Choroid plexus epithelial cell (primary cell): ENCODE measurements around the gene COMP.
A peak's percentile ranks its signal among the peaks of the same experiment; 100 is the strongest.

Experiments
- DNase-seq: peaks from one replicate; pipeline ENCODE4 v3.0.0-alpha.2; 2010; ENCODE audit warnings: low read depth
- H3K4me3 ChIP-seq: 2 replicates; pipeline ENCODE4 v1.5.1; 2011; ENCODE audit warnings: low read depth, mild to moderate bottlenecking, control low read depth, low read length, moderate library complexity
- TF ChIP-seq, protein P1 (sequence below): conservative IDR thresholded peaks from 2 replicates; pipeline ENCODE4 v1.5.1; 2011; ENCODE audit warnings: low read depth, mild to moderate bottlenecking, control low read depth, inconsistent platforms, low read length, moderate library complexity

COMP gene

DNA sequence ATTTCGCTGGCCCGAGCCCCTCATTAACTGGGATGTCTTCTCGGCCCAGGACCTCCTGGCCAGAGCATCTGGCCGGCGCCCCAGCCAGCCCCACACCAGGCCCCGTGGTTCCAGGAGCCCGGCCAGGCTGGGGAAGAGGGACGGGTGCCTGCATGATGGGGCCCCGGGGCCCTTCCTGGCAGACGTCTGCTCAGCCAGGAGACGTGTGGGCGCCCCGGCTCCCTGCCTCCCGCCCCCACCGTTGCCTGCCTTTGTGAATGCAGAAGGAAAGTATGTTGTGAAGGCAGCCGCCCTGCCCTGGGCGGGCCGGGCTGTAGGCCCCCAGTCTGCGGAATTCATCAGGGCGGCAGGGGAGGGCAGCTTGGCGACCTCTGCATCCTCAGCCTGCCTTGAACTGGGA is 4.4 kb upstream of the COMP start:
- no peak overlapping the region for H3K4me3 ChIP-seq
- TF ChIP-seq, protein P1, sequence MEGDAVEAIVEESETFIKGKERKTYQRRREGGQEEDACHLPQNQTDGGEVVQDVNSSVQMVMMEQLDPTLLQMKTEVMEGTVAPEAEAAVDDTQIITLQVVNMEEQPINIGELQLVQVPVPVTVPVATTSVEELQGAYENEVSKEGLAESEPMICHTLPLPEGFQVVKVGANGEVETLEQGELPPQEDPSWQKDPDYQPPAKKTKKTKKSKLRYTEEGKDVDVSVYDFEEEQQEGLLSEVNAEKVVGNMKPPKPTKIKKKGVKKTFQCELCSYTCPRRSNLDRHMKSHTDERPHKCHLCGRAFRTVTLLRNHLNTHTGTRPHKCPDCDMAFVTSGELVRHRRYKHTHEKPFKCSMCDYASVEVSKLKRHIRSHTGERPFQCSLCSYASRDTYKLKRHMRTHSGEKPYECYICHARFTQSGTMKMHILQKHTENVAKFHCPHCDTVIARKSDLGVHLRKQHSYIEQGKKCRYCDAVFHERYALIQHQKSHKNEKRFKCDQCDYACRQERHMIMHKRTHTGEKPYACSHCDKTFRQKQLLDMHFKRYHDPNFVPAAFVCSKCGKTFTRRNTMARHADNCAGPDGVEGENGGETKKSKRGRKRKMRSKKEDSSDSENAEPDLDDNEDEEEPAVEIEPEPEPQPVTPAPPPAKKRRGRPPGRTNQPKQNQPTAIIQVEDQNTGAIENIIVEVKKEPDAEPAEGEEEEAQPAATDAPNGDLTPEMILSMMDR, result no peak
- no peak for DNase-seq

DNA sequence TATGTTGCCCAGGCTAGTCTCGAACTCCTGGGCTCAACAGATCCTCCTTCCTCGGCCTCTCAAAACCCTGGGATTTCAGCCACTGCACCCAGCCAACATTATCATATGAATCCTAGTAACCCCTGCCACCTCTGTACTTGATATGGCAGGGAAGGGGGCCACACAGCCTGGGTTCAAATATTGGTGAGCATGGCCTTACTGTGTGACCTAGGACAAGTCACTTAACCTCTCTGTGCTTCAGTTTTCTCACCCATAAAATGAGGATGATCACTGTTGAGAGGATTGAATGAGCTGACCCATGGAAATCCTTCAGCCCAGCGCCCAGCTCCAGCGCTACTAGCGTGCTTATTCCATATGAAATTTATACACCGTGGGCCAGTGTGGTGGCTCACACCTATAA is 3.6 kb upstream of the COMP start:
- DNase-seq, result no peak
- TF ChIP-seq, protein P1, result no peak
- no peak overlapping the region for H3K4me3 ChIP-seq

DNA sequence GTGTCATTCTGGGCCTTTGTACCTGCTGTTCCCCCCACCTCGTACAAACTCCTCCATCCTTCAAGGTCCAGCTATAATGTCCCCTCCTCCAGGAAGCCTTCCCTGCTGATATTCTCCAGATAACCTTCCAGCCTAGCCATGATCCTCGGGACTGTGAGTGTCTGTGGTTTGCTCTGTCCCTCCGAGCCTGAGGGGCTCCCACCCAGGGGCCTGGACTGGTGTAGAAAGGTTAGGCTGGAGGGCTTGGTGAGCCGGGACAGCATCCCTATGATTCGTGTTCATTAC is 2.9 kb upstream of the COMP start:
- no peak for DNase-seq
- H3K4me3 ChIP-seq, result no peak overlapping the region
- TF ChIP-seq, protein P1, result no peak

DNA sequence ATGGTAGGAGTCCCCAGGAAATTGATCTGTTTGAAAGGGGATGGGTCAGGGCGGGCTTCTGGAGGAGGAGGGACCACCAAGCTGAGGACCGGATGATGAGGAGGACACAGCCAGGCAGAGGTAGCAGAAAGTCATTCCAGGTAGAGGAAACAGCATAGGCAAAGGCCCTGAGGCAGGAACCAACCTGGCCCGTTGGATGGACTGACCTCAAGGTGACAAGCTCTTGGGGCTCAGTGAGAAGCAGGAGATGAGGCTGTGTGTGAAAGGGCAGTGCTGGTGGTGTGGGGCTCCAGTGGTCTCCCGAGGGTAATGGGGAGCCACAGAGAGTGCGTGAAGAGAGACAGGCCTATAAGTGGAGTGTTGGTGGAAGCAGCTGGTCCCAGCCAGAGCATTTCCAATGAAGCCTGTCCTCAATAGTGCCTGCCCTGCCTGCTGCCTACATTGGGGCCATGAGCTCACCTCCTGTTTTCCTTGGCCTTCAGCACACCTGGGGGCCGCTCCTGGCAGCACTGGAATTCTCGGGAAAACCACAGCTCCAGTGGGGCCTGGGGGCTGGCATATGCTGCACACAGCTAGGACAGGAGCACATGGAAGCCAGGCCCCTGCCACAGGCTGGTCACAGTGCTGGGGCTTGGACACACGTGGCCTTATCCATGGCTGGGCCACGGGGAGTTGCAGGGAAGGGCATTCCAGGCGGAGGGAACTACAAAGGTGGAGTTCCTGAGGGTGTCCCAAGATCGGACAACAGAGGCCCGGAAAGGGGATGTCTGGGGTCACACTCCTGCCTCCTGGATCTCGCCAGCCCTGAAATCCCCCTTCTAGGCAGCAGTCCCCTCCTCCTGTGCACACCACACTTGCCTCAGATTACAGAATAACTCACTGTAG is 2.3 kb upstream of the COMP start:
- TF ChIP-seq, protein P1, result no peak
- no peak overlapping the region for H3K4me3 ChIP-seq
- DNase-seq, result no peak

DNA sequence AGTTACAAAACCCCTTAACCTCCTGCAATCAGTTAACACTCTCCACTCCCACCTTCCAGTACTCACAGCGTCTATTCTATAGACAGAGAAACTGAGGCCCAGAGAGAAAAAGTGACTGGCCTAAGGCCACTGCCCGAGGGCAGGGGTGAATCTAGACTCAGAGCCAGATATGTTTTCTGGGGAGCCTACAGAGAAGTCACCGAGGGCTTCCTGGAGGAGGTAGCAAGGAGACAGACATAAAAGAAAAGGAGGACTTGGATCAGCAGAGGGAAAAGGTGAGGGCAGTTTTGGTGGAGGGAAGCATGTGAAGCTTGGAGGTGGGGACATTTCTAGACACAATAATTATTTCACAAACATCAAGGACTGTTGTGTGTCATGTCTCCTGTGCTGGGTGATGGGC is 1.6 kb upstream of the COMP start:
- TF ChIP-seq, protein P1, result no peak
- H3K4me3 ChIP-seq, result no peak overlapping the region
- DNase-seq, result no peak

DNA sequence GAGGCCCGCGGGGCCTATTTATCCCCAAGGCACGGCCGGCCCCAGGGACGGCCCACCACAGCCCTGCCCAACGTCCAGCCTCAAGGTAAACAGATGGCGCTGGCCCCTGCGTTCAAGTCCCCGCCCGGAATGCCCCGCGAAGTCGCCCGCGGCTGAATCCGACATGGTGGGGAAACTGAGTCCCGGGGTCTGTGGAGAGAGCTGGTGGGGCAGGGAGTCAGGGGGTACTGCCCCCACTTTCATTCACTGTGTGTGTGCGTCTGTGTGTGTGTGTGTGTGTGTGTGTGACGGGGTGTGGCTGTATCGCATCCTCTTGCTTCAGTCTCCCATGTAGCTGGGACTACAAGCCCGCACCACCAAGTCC is 192 bp upstream of the COMP start:
- no peak overlapping the region for H3K4me3 ChIP-seq
- TF ChIP-seq, protein P1, result no peak
- no peak for DNase-seq

DNA sequence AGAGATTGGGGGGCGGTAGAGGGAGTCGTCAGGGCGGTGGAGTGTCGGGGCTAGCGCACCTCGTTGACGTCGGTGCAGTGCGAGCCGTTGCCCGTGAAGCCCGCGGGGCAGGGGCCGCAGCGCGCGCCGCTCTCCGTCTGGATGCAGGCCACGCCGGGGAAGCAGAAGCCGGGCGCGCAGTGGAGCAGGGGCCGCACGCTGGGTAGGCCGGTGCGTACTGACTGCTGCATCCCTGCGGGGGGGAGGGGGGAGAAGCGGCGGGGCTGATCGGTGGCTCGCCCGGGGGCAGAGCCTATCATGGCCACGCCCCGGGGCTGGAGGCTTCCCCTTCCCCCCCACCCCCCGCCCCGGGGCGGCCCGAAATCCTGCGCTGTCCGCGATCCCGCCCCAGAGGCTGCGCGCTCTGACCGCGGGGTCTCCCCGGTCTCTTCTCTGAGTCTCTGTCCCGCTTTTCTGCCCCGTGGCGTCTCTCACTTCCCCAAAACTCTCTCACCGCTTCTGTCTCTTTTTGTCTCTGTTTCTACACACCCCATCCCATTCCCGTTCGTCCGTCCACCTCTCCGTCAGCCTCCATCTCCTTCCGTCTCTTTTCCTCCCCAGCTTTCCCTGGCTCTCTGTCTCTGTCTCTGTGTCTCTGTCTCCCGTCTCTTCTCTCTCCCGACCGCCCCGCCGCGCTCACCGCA is 1.1 kb downstream of the COMP start:
- H3K4me3 ChIP-seq, result no peak overlapping the region
- peak; percentile 17 for DNase-seq
- TF ChIP-seq, protein P1, result no peak
